ENCODE results near the gene SLC2A1.

DNA sequence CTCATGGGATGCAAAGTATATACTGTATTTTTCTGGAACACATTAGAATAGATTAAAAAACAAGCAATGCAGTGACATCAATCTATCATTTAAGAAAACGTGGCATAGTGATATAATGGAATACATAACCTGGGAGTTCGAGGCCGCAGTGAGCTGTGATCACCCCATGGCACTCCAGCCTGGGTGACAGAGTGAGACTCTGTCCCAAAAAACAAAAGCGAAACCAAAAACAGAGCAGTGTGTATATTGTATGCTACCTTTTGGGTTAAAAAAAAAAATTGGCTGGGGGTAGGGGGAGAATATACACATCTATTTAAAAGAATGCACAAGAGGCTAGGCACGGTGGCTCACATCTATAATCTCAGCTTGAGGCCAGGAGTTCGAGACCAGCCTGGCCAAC is 13.5 kb downstream of the SLC2A1 start:
- TF ChIP-seq, protein P1, sequence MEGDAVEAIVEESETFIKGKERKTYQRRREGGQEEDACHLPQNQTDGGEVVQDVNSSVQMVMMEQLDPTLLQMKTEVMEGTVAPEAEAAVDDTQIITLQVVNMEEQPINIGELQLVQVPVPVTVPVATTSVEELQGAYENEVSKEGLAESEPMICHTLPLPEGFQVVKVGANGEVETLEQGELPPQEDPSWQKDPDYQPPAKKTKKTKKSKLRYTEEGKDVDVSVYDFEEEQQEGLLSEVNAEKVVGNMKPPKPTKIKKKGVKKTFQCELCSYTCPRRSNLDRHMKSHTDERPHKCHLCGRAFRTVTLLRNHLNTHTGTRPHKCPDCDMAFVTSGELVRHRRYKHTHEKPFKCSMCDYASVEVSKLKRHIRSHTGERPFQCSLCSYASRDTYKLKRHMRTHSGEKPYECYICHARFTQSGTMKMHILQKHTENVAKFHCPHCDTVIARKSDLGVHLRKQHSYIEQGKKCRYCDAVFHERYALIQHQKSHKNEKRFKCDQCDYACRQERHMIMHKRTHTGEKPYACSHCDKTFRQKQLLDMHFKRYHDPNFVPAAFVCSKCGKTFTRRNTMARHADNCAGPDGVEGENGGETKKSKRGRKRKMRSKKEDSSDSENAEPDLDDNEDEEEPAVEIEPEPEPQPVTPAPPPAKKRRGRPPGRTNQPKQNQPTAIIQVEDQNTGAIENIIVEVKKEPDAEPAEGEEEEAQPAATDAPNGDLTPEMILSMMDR (conservative IDR thresholded peaks at IDR 0.05; ENCODE audit: low read length): no peak
- TF ChIP-seq EZH2phosphoT487 (IDR thresholded peaks at IDR 0.05; ENCODE audit: borderline replicate concordance, low read depth, low read length): no peak

All from OCI-LY7 (cell line).